Measurements from ENCODE around the gene PVALEF.

DNA sequence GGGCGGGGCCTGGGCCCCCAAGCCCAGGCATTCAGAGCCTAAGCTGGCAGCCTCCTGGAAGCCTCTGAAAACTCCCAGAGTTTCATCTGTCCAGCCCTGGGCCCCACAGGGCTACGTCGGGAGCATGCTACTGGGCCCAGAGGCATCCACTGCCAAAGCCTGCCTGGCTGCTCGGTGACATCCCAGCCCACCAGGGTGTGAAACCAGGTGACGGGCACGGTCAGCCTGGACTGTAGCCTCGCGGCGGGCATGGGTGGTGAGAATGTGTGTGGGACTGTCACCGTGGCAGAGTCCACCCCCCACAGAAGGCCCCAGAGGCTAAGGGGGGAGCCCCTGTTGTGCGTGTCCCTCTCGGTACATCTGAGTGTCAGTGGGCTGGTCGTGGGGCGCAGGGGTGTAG lies 26.3 kb downstream of the PVALEF start:
- TF ChIP-seq, protein P1, sequence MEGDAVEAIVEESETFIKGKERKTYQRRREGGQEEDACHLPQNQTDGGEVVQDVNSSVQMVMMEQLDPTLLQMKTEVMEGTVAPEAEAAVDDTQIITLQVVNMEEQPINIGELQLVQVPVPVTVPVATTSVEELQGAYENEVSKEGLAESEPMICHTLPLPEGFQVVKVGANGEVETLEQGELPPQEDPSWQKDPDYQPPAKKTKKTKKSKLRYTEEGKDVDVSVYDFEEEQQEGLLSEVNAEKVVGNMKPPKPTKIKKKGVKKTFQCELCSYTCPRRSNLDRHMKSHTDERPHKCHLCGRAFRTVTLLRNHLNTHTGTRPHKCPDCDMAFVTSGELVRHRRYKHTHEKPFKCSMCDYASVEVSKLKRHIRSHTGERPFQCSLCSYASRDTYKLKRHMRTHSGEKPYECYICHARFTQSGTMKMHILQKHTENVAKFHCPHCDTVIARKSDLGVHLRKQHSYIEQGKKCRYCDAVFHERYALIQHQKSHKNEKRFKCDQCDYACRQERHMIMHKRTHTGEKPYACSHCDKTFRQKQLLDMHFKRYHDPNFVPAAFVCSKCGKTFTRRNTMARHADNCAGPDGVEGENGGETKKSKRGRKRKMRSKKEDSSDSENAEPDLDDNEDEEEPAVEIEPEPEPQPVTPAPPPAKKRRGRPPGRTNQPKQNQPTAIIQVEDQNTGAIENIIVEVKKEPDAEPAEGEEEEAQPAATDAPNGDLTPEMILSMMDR (IDR thresholded peaks at IDR 0.05) = no peak
- no peak for TF ChIP-seq POLR2A (IDR thresholded peaks at IDR 0.05)

Measured in heart left ventricle (tissue), 13 donors.